ENCODE results near the gene MACROD2. TPM values are rescaled to one million over a fixed set of nuclear protein-coding genes. Genes with fewer than 3 reads are reported as not detected.

MACROD2 gene
- total and polyA plus RNA-seq, 9 donors, result 3.7 to 25.5 (median 7.8) TPM

- no peaks in the 10 kb centered on the region for H3K4me1 ChIP-seq (ENCODE audit: insufficient read depth)
- H3K9me3 ChIP-seq, result no peaks in the 10 kb centered on the region
- TF ChIP-seq EP300 (IDR thresholded peaks at IDR 0.05) (no peak), POLR2A (IDR thresholded peaks at IDR 0.05) (no peak)
- TF ChIP-seq, protein P1, sequence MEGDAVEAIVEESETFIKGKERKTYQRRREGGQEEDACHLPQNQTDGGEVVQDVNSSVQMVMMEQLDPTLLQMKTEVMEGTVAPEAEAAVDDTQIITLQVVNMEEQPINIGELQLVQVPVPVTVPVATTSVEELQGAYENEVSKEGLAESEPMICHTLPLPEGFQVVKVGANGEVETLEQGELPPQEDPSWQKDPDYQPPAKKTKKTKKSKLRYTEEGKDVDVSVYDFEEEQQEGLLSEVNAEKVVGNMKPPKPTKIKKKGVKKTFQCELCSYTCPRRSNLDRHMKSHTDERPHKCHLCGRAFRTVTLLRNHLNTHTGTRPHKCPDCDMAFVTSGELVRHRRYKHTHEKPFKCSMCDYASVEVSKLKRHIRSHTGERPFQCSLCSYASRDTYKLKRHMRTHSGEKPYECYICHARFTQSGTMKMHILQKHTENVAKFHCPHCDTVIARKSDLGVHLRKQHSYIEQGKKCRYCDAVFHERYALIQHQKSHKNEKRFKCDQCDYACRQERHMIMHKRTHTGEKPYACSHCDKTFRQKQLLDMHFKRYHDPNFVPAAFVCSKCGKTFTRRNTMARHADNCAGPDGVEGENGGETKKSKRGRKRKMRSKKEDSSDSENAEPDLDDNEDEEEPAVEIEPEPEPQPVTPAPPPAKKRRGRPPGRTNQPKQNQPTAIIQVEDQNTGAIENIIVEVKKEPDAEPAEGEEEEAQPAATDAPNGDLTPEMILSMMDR (IDR thresholded peaks at IDR 0.05), result peak in 2 of 3 donors; percentile 42 to 44
- H3K27me3 ChIP-seq, result no peaks in the 10 kb centered on the region
- WGBS, 3 donors, result 0 to 1% (median 0%) methylated on average over 4 of the region's 4 CpGs
- no peak overlapping the region for H3K27ac ChIP-seq
- peak in 1 of 5 donors; percentile 19 for DNase-seq
- no peaks in the 10 kb centered on the region for H3K36me3 ChIP-seq
- H3K4me3 ChIP-seq, result no peak overlapping the region
- intact Hi-C loops (cut with DNase I), result loop anchor here in 1 of 4 donors (2.0 kb wide), 1 partner anchor 234 kb away; no protein-coding TSS in a partner anchor
Measured at GRCh38 chr20:14055127-14055742, 59.9 kb downstream of the MACROD2 start.

- H3K4me3 ChIP-seq, result no peak overlapping the region
- no peaks in the 10 kb centered on the region for H3K9me3 ChIP-seq
- TF ChIP-seq POLR2A (IDR thresholded peaks at IDR 0.05) (no peak), EP300 (IDR thresholded peaks at IDR 0.05) (no peak)
- TF ChIP-seq, protein P1 (IDR thresholded peaks at IDR 0.05), result no peak
- no peak overlapping the region for H3K27ac ChIP-seq
- intact Hi-C loops (cut with DNase I), result no loop called here
- H3K27me3 ChIP-seq, result no peaks in the 10 kb centered on the region
- WGBS, 3 donors, result 93 to 98% (median 98%) methylated on average over 2 of the region's 2 CpGs
- no peaks in the 10 kb centered on the region for H3K36me3 ChIP-seq
- H3K4me1 ChIP-seq (ENCODE audit: insufficient read depth), result no peaks in the 10 kb centered on the region
- no peak for DNase-seq
Measured at GRCh38 chr20:14062171-14062570, 66.9 kb downstream of the MACROD2 start.

- H3K4me3 ChIP-seq, result no peak overlapping the region
- H3K27ac ChIP-seq, result no peak overlapping the region
- WGBS, 3 donors, result 70 to 93% (median 82%) methylated on average over 1 of the region's 1 CpG
- H3K27me3 ChIP-seq, result no peaks in the 10 kb centered on the region
- no peaks in the 10 kb centered on the region for H3K4me1 ChIP-seq (ENCODE audit: insufficient read depth)
- DNase-seq, result no peak
- TF ChIP-seq EP300 (IDR thresholded peaks at IDR 0.05) (no peak), POLR2A (IDR thresholded peaks at IDR 0.05) (no peak)
- TF ChIP-seq, protein P1 (IDR thresholded peaks at IDR 0.05), result no peak
- H3K9me3 ChIP-seq, result no peaks in the 10 kb centered on the region
- H3K36me3 ChIP-seq, result no peaks in the 10 kb centered on the region
- intact Hi-C loops (cut with DNase I), result no loop called here
Measured at GRCh38 chr20:14062786-14063185, 67.5 kb downstream of the MACROD2 start.

DNA sequence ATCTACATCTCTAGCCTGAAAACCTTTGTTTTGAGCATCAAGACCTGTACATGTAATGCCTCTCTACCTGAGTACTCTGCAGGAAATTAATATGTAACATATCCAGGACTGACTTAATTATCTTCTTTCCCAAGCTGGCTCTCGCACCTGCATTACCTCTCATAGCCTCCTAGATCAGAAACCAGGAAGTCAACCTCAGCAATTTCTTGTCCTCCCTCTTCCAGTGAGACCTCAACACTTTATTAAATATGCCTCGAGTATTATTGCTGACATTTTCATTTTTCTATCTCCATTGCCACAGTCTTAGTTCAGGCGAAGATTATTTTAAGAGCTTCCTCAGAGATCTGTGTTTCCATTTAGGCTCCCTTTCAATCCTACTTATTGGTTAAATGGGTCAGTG is 69.0 kb downstream of the MACROD2 start:
- DNase-seq, result no peak
- TF ChIP-seq, protein P1 (IDR thresholded peaks at IDR 0.05), result no peak
- TF ChIP-seq POLR2A (IDR thresholded peaks at IDR 0.05), result no peak
- no peak for TF ChIP-seq EP300 (IDR thresholded peaks at IDR 0.05)
- H3K27ac ChIP-seq, result no peak overlapping the region
- no peaks in the 10 kb centered on the region for H3K27me3 ChIP-seq
- WGBS, 3 donors, result 65 to 76% (median 75%) methylated on average over 3 of the region's 3 CpGs
- no peaks in the 10 kb centered on the region for H3K36me3 ChIP-seq
- H3K9me3 ChIP-seq, result no peaks in the 10 kb centered on the region
- intact Hi-C loops (cut with DNase I), result no loop called here
- H3K4me3 ChIP-seq, result no peak overlapping the region
- no peaks in the 10 kb centered on the region for H3K4me1 ChIP-seq (ENCODE audit: insufficient read depth)

Measured in ovary (tissue), 9 donors.